ENCODE measurements around the gene CEP72. TPM values are rescaled to one million over a fixed set of nuclear protein-coding genes. Genes with fewer than 3 reads are reported as not detected.
"Not testable (repeated sequence)": the region's sequence is repeated elsewhere in the genome, so short reads cannot be mapped to it uniquely, and the experiment has no call there.

CEP72 gene
- total RNA-seq, 1 experiment from 2014 or later: 17.3 TPM

- H3K27me3 ChIP-seq (ENCODE audit: low read length); H3K4me2 ChIP-seq (ENCODE audit: low read length); ATAC-seq; H3K9ac ChIP-seq (ENCODE audit: low read length); H3K36me3 ChIP-seq (ENCODE audit: low read depth, low read length); H3F3A ChIP-seq (ENCODE audit: low read length, unreplicated experiment); BruUV-seq (replicated peaks); H4K20me1 ChIP-seq (ENCODE audit: low read length); intact Hi-C loops (cut with micrococcal nuclease); DNase-seq; H2AFZ ChIP-seq (ENCODE audit: low read length); H3K79me2 ChIP-seq (ENCODE audit: low read length); POLR2A ChIA-PET (ENCODE audit: unreplicated experiment); CTCF ChIA-PET; H3K9me3 ChIP-seq (ENCODE audit: low read length); H3K4me1 ChIP-seq (ENCODE audit: insufficient read depth, low read length); H3K4me3 ChIP-seq (ENCODE audit: low read length); H3K27ac ChIP-seq (ENCODE audit: low read length); H3K9me2 ChIP-seq (replicated peaks; ENCODE audit: low read length): not testable (repeated sequence)
Measured at GRCh38 chr5:690293-690692, 78.2 kb downstream of the CEP72 start.

GRCh38 chr5:691049-691448, 78.9 kb downstream of the CEP72 start:
- intact Hi-C loops (cut with micrococcal nuclease); H3K4me1 ChIP-seq (ENCODE audit: insufficient read depth, low read length); H3K27me3 ChIP-seq (ENCODE audit: low read length); H3K79me2 ChIP-seq (ENCODE audit: low read length); H3K9me3 ChIP-seq (ENCODE audit: low read length); POLR2A ChIA-PET (ENCODE audit: unreplicated experiment); H3K4me3 ChIP-seq (ENCODE audit: low read length); H3K9ac ChIP-seq (ENCODE audit: low read length); H3K27ac ChIP-seq (ENCODE audit: low read length); H3K4me2 ChIP-seq (ENCODE audit: low read length); DNase-seq; ATAC-seq; CTCF ChIA-PET; H4K20me1 ChIP-seq (ENCODE audit: low read length); H3K9me2 ChIP-seq (replicated peaks; ENCODE audit: low read length); H2AFZ ChIP-seq (ENCODE audit: low read length); H3F3A ChIP-seq (ENCODE audit: low read length, unreplicated experiment); BruUV-seq (replicated peaks); H3K36me3 ChIP-seq (ENCODE audit: low read depth, low read length): not testable (repeated sequence)

- no peaks in the 10 kb centered on the region for H3K4me1 ChIP-seq (ENCODE audit: insufficient read depth, low read length)
- POLR2A ChIA-PET (ENCODE audit: unreplicated experiment): no interaction called here
Measured at GRCh38 chr5:691817-692528, 79.8 kb downstream of the CEP72 start.

GRCh38 chr5:692529-693041, 80.4 kb downstream of the CEP72 start:
- BruUV-seq (replicated peaks); H3K4me1 ChIP-seq (ENCODE audit: insufficient read depth, low read length); H3F3A ChIP-seq (ENCODE audit: low read length, unreplicated experiment); H3K79me2 ChIP-seq (ENCODE audit: low read length); intact Hi-C loops (cut with micrococcal nuclease); H3K9me3 ChIP-seq (ENCODE audit: low read length); H3K36me3 ChIP-seq (ENCODE audit: low read depth, low read length); H3K27ac ChIP-seq (ENCODE audit: low read length); H3K27me3 ChIP-seq (ENCODE audit: low read length); H3K9me2 ChIP-seq (replicated peaks; ENCODE audit: low read length); DNase-seq; CTCF ChIA-PET; H4K20me1 ChIP-seq (ENCODE audit: low read length): not testable (repeated sequence)
- H3K9ac ChIP-seq (ENCODE audit: low read length): peak overlapping the region; percentile 27; the same call in 1 of the 2 replicates
- H3K4me2 ChIP-seq (ENCODE audit: low read length): peak overlapping the region; percentile 85
- POLR2A ChIA-PET (ENCODE audit: unreplicated experiment): interaction anchor here (0.6 kb wide), 1 partner anchor 124 kb away, joined by 3 read pairs; no protein-coding TSS in a partner anchor
- H2AFZ ChIP-seq (ENCODE audit: low read length): 0 out of 2 replicates have a peak overlapping the region, but pooled peaks have one; percentile 45
- H3K4me3 ChIP-seq (ENCODE audit: low read length): peak overlapping the region; percentile 69
- ATAC-seq: peak; percentile 17

More at GRCh38 chr5:691817-692528, 79.8 kb downstream of the CEP72 start:
- ATAC-seq (no peak), DNase-seq (no peak)
- peak overlapping the region; percentile 85 for H3K4me2 ChIP-seq (ENCODE audit: low read length)
- H3K36me3 ChIP-seq (ENCODE audit: low read depth, low read length): no peaks in the 10 kb centered on the region
- H3K27ac ChIP-seq (ENCODE audit: low read length): no peak overlapping the region
- TF ChIP-seq CTCF (conservative IDR thresholded peaks at IDR 0.05; ENCODE audit: low read depth, low read length) (no peak), EZH2phosphoT487 (IDR thresholded peaks at IDR 0.05; ENCODE audit: borderline replicate concordance, low read length) (no peak), EZH2 (IDR thresholded peaks at IDR 0.05; ENCODE audit: low read length, unreplicated experiment) (no peak)
- H3F3A ChIP-seq (ENCODE audit: low read length, unreplicated experiment): no peaks in the 10 kb centered on the region
- H3K79me2 ChIP-seq (ENCODE audit: low read length): no peaks in the 10 kb centered on the region
- H3K9me3 ChIP-seq (ENCODE audit: low read length): no peaks in the 10 kb centered on the region
- peak overlapping the region; percentile 69 for H3K4me3 ChIP-seq (ENCODE audit: low read length)
- H3K9ac ChIP-seq (ENCODE audit: low read length): no peak overlapping the region
- no peaks in the 10 kb centered on the region for H3K9me2 ChIP-seq (replicated peaks; ENCODE audit: low read length)
- no TSS peak for BruUV-seq (replicated peaks)
- H3K27me3 ChIP-seq (ENCODE audit: low read length): no peaks in the 10 kb centered on the region
- CTCF ChIA-PET: no interaction called here
- intact Hi-C loops (cut with micrococcal nuclease): no loop called here
- no peak overlapping the region for H2AFZ ChIP-seq (ENCODE audit: low read length)
- no peaks in the 10 kb centered on the region for H4K20me1 ChIP-seq (ENCODE audit: low read length)

GRCh38 chr5:693271-694041, 81.3 kb downstream of the CEP72 start, which contains the start of gene TPPP:
Gene TPPP, minus strand, starts transcription at chr5:693352. Its CDS starts 15,292 bp downstream, at chr5:678060.
- H3K27me3 ChIP-seq (ENCODE audit: low read length); intact Hi-C loops (cut with micrococcal nuclease); H3K36me3 ChIP-seq (ENCODE audit: low read depth, low read length); H3K4me1 ChIP-seq (ENCODE audit: insufficient read depth, low read length); H4K20me1 ChIP-seq (ENCODE audit: low read length); H3K9me3 ChIP-seq (ENCODE audit: low read length); H3K27ac ChIP-seq (ENCODE audit: low read length); H3K79me2 ChIP-seq (ENCODE audit: low read length); H3F3A ChIP-seq (ENCODE audit: low read length, unreplicated experiment); BruUV-seq (replicated peaks); H3K9me2 ChIP-seq (replicated peaks; ENCODE audit: low read length): not testable (repeated sequence)
- ChIA-PET CTCF (interaction anchor here (0.6 kb wide), 1 partner anchor 247 kb away, joined by 7 read pairs; no protein-coding TSS in a partner anchor), POLR2A (ENCODE audit: unreplicated experiment) (interaction anchor here (0.6 to 0.7 kb wide), 2 partner anchors 124 to 218 kb away, joined by 3 to 5 read pairs; no protein-coding TSS in a partner anchor)
- Histone ChIP-seq H3K4me2 (ENCODE audit: low read length) (peak within 1 kb of the TSS; percentile 85), H3K9ac (ENCODE audit: low read length) (peak within 1 kb of the TSS; percentile 61), H2AFZ (ENCODE audit: low read length) (0 out of 2 replicates have a peak within 1 kb of the TSS, but pooled peaks have one; percentile 45), H3K4me3 (ENCODE audit: low read length) (peak within 1 kb of the TSS; percentile 69)
- peak; percentile 88 for ATAC-seq
- peak; percentile 75 for DNase-seq
